ENCODE results near the gene RSRC1. TPM values are rescaled to one million over a fixed set of nuclear protein-coding genes. Genes with fewer than 3 reads are reported as not detected.

RSRC1 gene
- total and polyA plus RNA-seq, 2 of the 13 experiments (the other 11 are each of a cell fraction or from before 2014, with no cell fraction given) = 4.9 to 63.0 TPM

- CTCF ChIA-PET (ENCODE audit: low intra/inter-chr PET ratio, low total read pairs) = no interaction called here
- H3K27me3 ChIP-seq (ENCODE audit: control insufficient read depth in 1 of 2, insufficient read depth in 2 of 2, low read length in 2 of 2) = peaks cover 10 to 75% of the 10 kb centered on the region in 2 experiments
Observed at GRCh38 chr3:158104431-158104921, 5.4 kb upstream of the RSRC1 start.

More at GRCh38 chr3:158104431-158104921, 5.4 kb upstream of the RSRC1 start:
- Histone ChIP-seq H3K9me3 (ENCODE audit: low read length) (no peaks in the 10 kb centered on the region), H2AFZ (ENCODE audit: low read length) (no peak overlapping the region), H3K4me2 (ENCODE audit: low read depth, low read length) (no peak overlapping the region), H3K4me3 (replicated peaks in 1 of 3; ENCODE audit: insufficient read depth in 1 of 3, low read depth in 2 of 3, low read length in 3 of 3) (no peak overlapping the region), H3K36me3 (replicated peaks in 1 of 2; ENCODE audit: control insufficient read depth in 1 of 2, insufficient read depth in 2 of 2, low read length in 2 of 2) (no peaks in the 10 kb centered on the region), H3K9ac (ENCODE audit: insufficient read depth, low read depth, low read length) (no peak overlapping the region), H3K4me1 (ENCODE audit: insufficient read depth, low read length) (peaks cover 52% of the 10 kb centered on the region), H3K27ac (ENCODE audit: extremely low read length, insufficient read depth, low read length) (no peak overlapping the region), H4K20me1 (ENCODE audit: insufficient read depth, low read length) (no peaks in the 10 kb centered on the region), H3K79me2 (ENCODE audit: insufficient read depth, low read length) (no peaks in the 10 kb centered on the region)
- TF ChIP-seq HINFP (CRISPR knock-in tag; IDR thresholded peaks at IDR 0.05; ENCODE audit: low read depth) (no peak), ZNF629 (CRISPR knock-in tag; conservative IDR thresholded peaks at IDR 0.05) (no peak), SMAD9 (CRISPR knock-in tag; IDR thresholded peaks at IDR 0.05) (no peak), AKNA (CRISPR knock-in tag; IDR thresholded peaks at IDR 0.05; ENCODE audit: borderline replicate concordance) (no peak), SNAPC5 (CRISPR knock-in tag; IDR thresholded peaks at IDR 0.05; ENCODE audit: borderline replicate concordance) (no peak), IKZF1 (IDR thresholded peaks at IDR 0.05) (no peak), ZNF597 (CRISPR knock-in tag; IDR thresholded peaks at IDR 0.05) (no peak), ZNF775 (CRISPR knock-in tag; IDR thresholded peaks at IDR 0.05; ENCODE audit: borderline replicate concordance) (no peak), MTA1 (CRISPR knock-in tag; IDR thresholded peaks at IDR 0.05; ENCODE audit: borderline replicate concordance) (no peak), IRF9 (CRISPR knock-in tag; IDR thresholded peaks at IDR 0.05; ENCODE audit: borderline replicate concordance) (no peak), DDIT3 (CRISPR knock-in tag; IDR thresholded peaks at IDR 0.05) (no peak), PAWR (CRISPR knock-in tag; IDR thresholded peaks at IDR 0.05; ENCODE audit: borderline replicate concordance) (no peak), MXD1 (CRISPR knock-in tag; IDR thresholded peaks at IDR 0.05) (no peak)
- 55% methylated on average over 5 of the region's 5 CpGs for WGBS (ENCODE audit: low lambda C conversion rate)
- ATAC-seq (no peak), DNase-seq (ENCODE audit: low spot score) (no peak), FAIRE-seq (no peak)
- POLR2A ChIA-PET = no interaction called here
- in situ Hi-C loops (cut with HindIII; ENCODE audit: extremely low pct_ligation_motif_present, low pct_unique_long_range_greater_than_20kb) = no loop called here
- no TSS peak for BruUV-seq (replicated peaks)
- intact Hi-C loops (cut with micrococcal nuclease; ENCODE audit: unreplicated experiment) = no loop called here

All from HepG2 (cell line).